ENCODE results near the gene CLEC1B.

DNA sequence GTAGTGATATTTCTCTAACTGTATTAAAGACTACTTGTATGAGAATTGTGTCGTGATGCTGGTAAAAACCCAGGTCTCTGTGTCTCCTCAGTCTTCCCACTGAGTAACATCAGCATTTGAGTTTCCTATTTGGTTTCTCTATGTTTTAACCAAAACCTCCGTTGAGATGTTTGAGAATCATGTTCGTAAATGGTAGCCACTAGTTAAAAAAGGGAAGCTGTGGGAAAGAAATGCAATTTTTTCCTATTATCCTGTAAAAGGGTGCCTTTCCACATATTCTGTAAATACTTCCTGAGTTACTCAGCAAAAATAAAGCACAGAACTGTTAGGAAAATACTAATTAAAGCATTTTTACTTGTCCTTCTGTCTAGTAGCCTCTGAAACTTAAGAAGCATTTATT is 7.0 kb downstream of the CLEC1B start:
- TF ChIP-seq GABPA (IDR thresholded peaks at IDR 0.05; ENCODE audit: low read depth) = no peak
- TF ChIP-seq CTCF (IDR thresholded peaks at IDR 0.05; ENCODE audit: insufficient read depth, low read length) = no peak
- no peak for TF ChIP-seq REST (IDR thresholded peaks at IDR 0.05; ENCODE audit: insufficient replicate concordance, low read depth)
- no peak for TF ChIP-seq POLR2AphosphoS5 (IDR thresholded peaks at IDR 0.05; ENCODE audit: low read depth)

Measured in HL-60 (cell line).